Middle frontal gyrus (tissue), 1 donor: ENCODE data around the gene SLC41A2.
"Not testable (repeated sequence)": the region's sequence is repeated elsewhere in the genome, so short reads cannot be mapped to it uniquely, and the experiment has no call there.

Experiments
- DNase-seq: peaks from one replicate; pipeline ENCODE4 v3.0.0-alpha.2; 2015; ENCODE audit warnings: low spot score; ENCODE audit errors: extremely low spot score

The SLC41A2 gene

GRCh38 chr12:104958001-104958804, at the start of gene SLC41A2:
TSS of gene SLC41A2 (minus strand) at chr12:104958290. CDS start at chr12:104928527, 29,763 bp downstream.
- no peak for DNase-seq

GRCh38 chr12:105001476-105001875, 43.4 kb upstream of the SLC41A2 start:
- DNase-seq = no peak

- no peak for DNase-seq
Observed at GRCh38 chr12:104999347-104999685, 41.2 kb upstream of the SLC41A2 start.

- DNase-seq = no peak
Observed at GRCh38 chr12:104998423-104999346, 40.6 kb upstream of the SLC41A2 start.

GRCh38 chr12:104997541-104997940, 39.5 kb upstream of the SLC41A2 start:
- no peak for DNase-seq

GRCh38 chr12:104994336-104994735, 36.2 kb upstream of the SLC41A2 start:
- no peak for DNase-seq

GRCh38 chr12:104991565-104992128, 33.6 kb upstream of the SLC41A2 start:
- no peak for DNase-seq

- no peak for DNase-seq
Observed at GRCh38 chr12:104990950-104991349, 32.9 kb upstream of the SLC41A2 start.

GRCh38 chr12:104986022-104986941, 28.2 kb upstream of the SLC41A2 start, which contains the start of gene NOPCHAP1:
TSS of gene NOPCHAP1 (plus strand) at chr12:104986316. CDS start at chr12:104986353, 37 bp downstream.
- peak; percentile 90 for DNase-seq

- no peak for DNase-seq
Observed at GRCh38 chr12:104985206-104985605, 27.1 kb upstream of the SLC41A2 start.

GRCh38 chr12:104977688-104978087, 19.6 kb upstream of the SLC41A2 start:
- DNase-seq = not testable (repeated sequence)

- no peak for DNase-seq
Observed at GRCh38 chr12:104976703-104977102, 18.6 kb upstream of the SLC41A2 start.

GRCh38 chr12:104975587-104976343, 17.7 kb upstream of the SLC41A2 start:
- DNase-seq = no peak

- DNase-seq = no peak
Observed at GRCh38 chr12:104974626-104975290, 16.7 kb upstream of the SLC41A2 start.

GRCh38 chr12:104973250-104973649, 15.2 kb upstream of the SLC41A2 start:
- DNase-seq = no peak

GRCh38 chr12:104971306-104971705, 13.2 kb upstream of the SLC41A2 start:
- no peak for DNase-seq

GRCh38 chr12:104969343-104969742, 11.3 kb upstream of the SLC41A2 start:
- no peak for DNase-seq

GRCh38 chr12:104966677-104967076, 8.6 kb upstream of the SLC41A2 start:
- DNase-seq = no peak

- DNase-seq = no peak
Observed at GRCh38 chr12:104964856-104965205, 6.7 kb upstream of the SLC41A2 start.
